Smooth muscle cell (in vitro differentiated cells): Measurements from ENCODE around the gene PRICKLE2. TPM values are rescaled to one million over a fixed set of nuclear protein-coding genes. Genes with fewer than 3 reads are reported as not detected.

ENCODE experiments used
- DNase-seq: peaks from one replicate; lab custom pipeline; 2025; ENCODE audit not compliant: unreplicated experiment; lab: John Stamatoyannopoulos, UW
- H2AFZ ChIP-seq: fragments of 200-600 bp; sonication (generic); 2 replicates; pipeline ENCODE4 v1.6.0; 2016; ENCODE audit warnings: antibody characterized with exemption, low read depth, mild to moderate bottlenecking
- H3F3A ChIP-seq: fragments of 200-600 bp; sonication (generic); 2 replicates; pipeline ENCODE4 v1.6.0; 2017; ENCODE audit warnings: antibody characterized with exemption, low read depth
- H3K27ac ChIP-seq: fragments of 200-600 bp; sonication (generic); 2 replicates; pipeline ENCODE4 v1.5.1; 2016; ENCODE audit warnings: low read depth, mild to moderate bottlenecking
- H3K27me3 ChIP-seq: fragments of 200-600 bp; sonication (generic); 2 replicates; pipeline ENCODE4 v1.6.1; 2016; ENCODE audit warnings: low read depth, mild to moderate bottlenecking
- H3K36me3 ChIP-seq: fragments of 200-600 bp; sonication (generic); 2 replicates; pipeline ENCODE4 v1.5.1; 2016; ENCODE audit warnings: low read depth
- H3K4me1 ChIP-seq: fragments of 200-600 bp; sonication (generic); 2 replicates; pipeline ENCODE4 v1.5.1; 2016; ENCODE audit warnings: low read depth
- H3K4me2 ChIP-seq: fragments of 200-600 bp; sonication (generic); 2 replicates; pipeline ENCODE4 v1.6.0; 2016; ENCODE audit warnings: mild to moderate bottlenecking
- H3K4me3 ChIP-seq: fragments of 200-600 bp; sonication (generic); 2 replicates; pipeline ENCODE4 v1.5.1; 2016; ENCODE audit warnings: mild to moderate bottlenecking
- H3K79me2 ChIP-seq: fragments of 200-600 bp; sonication (generic); 2 replicates; pipeline ENCODE4 v1.6.0; 2016; ENCODE audit warnings: low read depth, mild to moderate bottlenecking
- H3K9ac ChIP-seq: fragments of 200-600 bp; sonication (generic); 2 replicates; pipeline ENCODE4 v1.6.0; 2016; ENCODE audit warnings: low read depth
- H3K9me3 ChIP-seq: fragments of 200-600 bp; sonication (generic); replicated peaks from 2 replicates; pipeline ENCODE4 v1.5.1; 2016; ENCODE audit warnings: low read depth
- H4K20me1 ChIP-seq: fragments of 200-600 bp; sonication (generic); 2 replicates; pipeline ENCODE4 v1.6.0; 2016; ENCODE audit warnings: low read depth
- CTCF ChIP-seq: fragments of 200-600 bp; sonication (generic); IDR thresholded peaks from 2 replicates; pipeline ENCODE4 v1.5.1; 2017; ENCODE audit warnings: borderline replicate concordance, mild to moderate bottlenecking, antibody characterized with exemption; ENCODE audit not compliant: insufficient read depth, poor library complexity, severe bottlenecking
- WGBS: methylation state at CpG from one replicate; pipeline ENCODE4 v1.1.7; 2016; ENCODE audit warnings: low lambda C conversion rate; 5-methylcytosine and 5-hydroxymethylcytosine counted together
- polyA plus RNA-seq: library from polyadenylated mRNA; unstranded; fragments of >200 nt; fragmentation: Nextera tagmentation; extraction: Ambion mirVana; gene quantifications from 2 replicates; pipeline ENCODE4 v1.2.1, GENCODE V29; 2016
- total RNA-seq: library from RNA; depleted of rRNA; stranded (reverse); fragments of >200 nt; gene quantifications from 2 replicates; pipeline ENCODE4 v1.2.3, GENCODE V29; 2014

The PRICKLE2 gene
- total and polyA plus RNA-seq, 2 experiments from 2014 or later = 7.8 to 49.9 TPM

- no peak overlapping the region for H3K27ac ChIP-seq
- no peak overlapping the region for H3K4me3 ChIP-seq
- peaks cover 14% of the 10 kb centered on the region for H3K4me1 ChIP-seq
- TF ChIP-seq CTCF = no peak
- H3K4me2 ChIP-seq = no peak overlapping the region
- H3K36me3 ChIP-seq = peaks cover 3% of the 10 kb centered on the region
- peaks cover 51% of the 10 kb centered on the region for H3K79me2 ChIP-seq
- peaks cover 4% of the 10 kb centered on the region for H3F3A ChIP-seq
- H2AFZ ChIP-seq = no peak overlapping the region
- H3K27me3 ChIP-seq = no peaks in the 10 kb centered on the region
- 79% methylated on average over 3 of the region's 3 CpGs for WGBS
- H3K9me3 ChIP-seq = no peaks in the 10 kb centered on the region
- peaks cover 52% of the 10 kb centered on the region for H4K20me1 ChIP-seq
- no peak overlapping the region for H3K9ac ChIP-seq
- no peak for DNase-seq
These were observed 10.3 kb upstream of the PRICKLE2 start for GRCh38 chr3:64235605-64236004.

GRCh38 chr3:64234571-64234970 is 9.3 kb upstream of the PRICKLE2 start:
- H3K9ac ChIP-seq = no peak overlapping the region
- H4K20me1 ChIP-seq = peaks cover 60% of the 10 kb centered on the region
- DNase-seq = no peak
- no peaks in the 10 kb centered on the region for H3K27me3 ChIP-seq
- no peak for TF ChIP-seq CTCF
- H3K4me2 ChIP-seq = no peak overlapping the region
- no peak overlapping the region for H3K27ac ChIP-seq
- H2AFZ ChIP-seq = no peak overlapping the region
- WGBS = 90% methylated on average over 5 of the region's 5 CpGs
- H3K79me2 ChIP-seq = peaks cover 60% of the 10 kb centered on the region
- H3K4me1 ChIP-seq = peaks cover 22% of the 10 kb centered on the region
- H3K9me3 ChIP-seq = no peaks in the 10 kb centered on the region
- H3K36me3 ChIP-seq = peaks cover 3% of the 10 kb centered on the region
- H3F3A ChIP-seq = no peaks in the 10 kb centered on the region
- no peak overlapping the region for H3K4me3 ChIP-seq

DNA sequence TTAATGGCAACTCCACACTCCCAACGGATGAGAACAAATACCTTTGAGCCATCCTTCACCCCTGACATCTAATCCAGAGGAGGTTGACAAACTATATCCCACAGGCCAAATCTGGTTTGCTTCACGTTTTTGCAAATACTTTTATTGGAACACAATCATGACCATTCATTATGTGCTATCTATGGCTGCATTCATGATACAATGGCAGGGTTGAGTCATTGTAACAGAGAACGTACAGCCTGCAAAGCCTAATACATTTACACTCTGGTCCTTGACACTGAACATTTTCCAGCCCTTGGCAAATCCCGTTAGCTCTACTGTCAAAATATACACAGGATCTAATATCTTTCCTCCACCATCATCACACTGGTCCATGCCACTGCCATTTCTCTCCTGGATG is 7.6 kb upstream of the PRICKLE2 start:
- no peak for DNase-seq
- peaks cover 10% of the 10 kb centered on the region for H3K4me1 ChIP-seq
- no peak overlapping the region for H3K4me2 ChIP-seq
- no peaks in the 10 kb centered on the region for H3K27me3 ChIP-seq
- no peak overlapping the region for H3K9ac ChIP-seq
- no peak overlapping the region for H2AFZ ChIP-seq
- peaks cover 2% of the 10 kb centered on the region for H3K36me3 ChIP-seq
- H3K9me3 ChIP-seq = no peaks in the 10 kb centered on the region
- H3K79me2 ChIP-seq = peaks cover 76% of the 10 kb centered on the region
- TF ChIP-seq CTCF = no peak
- H4K20me1 ChIP-seq = peaks cover 67% of the 10 kb centered on the region
- no peaks in the 10 kb centered on the region for H3F3A ChIP-seq
- H3K4me3 ChIP-seq = no peak overlapping the region
- 65% methylated on average over 4 of the region's 4 CpGs for WGBS
- no peak overlapping the region for H3K27ac ChIP-seq

- no peak overlapping the region for H2AFZ ChIP-seq
- H3K27ac ChIP-seq = peak overlapping the region; percentile 76
- no peak for DNase-seq
- H3K4me3 ChIP-seq = no peak overlapping the region
- TF ChIP-seq CTCF = no peak
- whole genome bisulfite sequencing = 53% methylated on average over 1 of the region's 1 CpG
- H3K79me2 ChIP-seq = peaks cover 83% of the 10 kb centered on the region
- peak overlapping the region; percentile 22 for H3K4me2 ChIP-seq
- no peaks in the 10 kb centered on the region for H3K27me3 ChIP-seq
- peaks cover 19% of the 10 kb centered on the region for H3K4me1 ChIP-seq
- no peaks in the 10 kb centered on the region for H3F3A ChIP-seq
- no peaks in the 10 kb centered on the region for H3K36me3 ChIP-seq
- peak overlapping the region; percentile 44 for H3K9ac ChIP-seq
- no peaks in the 10 kb centered on the region for H3K9me3 ChIP-seq
- peaks cover 82% of the 10 kb centered on the region for H4K20me1 ChIP-seq
These were observed 4.6 kb upstream of the PRICKLE2 start for GRCh38 chr3:64229903-64230302.
